Uterus (tissue), 2 donors: ENCODE data around the gene ARHGEF28.

ENCODE experiments used
- POLR2A ChIP-seq, 2 donors: fragments of 450-650 bp; IDR thresholded peaks; one replicate each; pipeline ENCODE4 v1.6.1; 2016; ENCODE audit warnings: antibody characterized with exemption in 2 of 2, mild to moderate bottlenecking in 1 of 2, moderate library complexity in 1 of 2
- TF ChIP-seq, protein P1 (sequence below), 4 experiments: fragments of 200-600 bp in 2 of 4; fragments of 450-650 bp in 2 of 4; sonication (generic) in 2 of 4; IDR thresholded peaks; one replicate each; pipeline ENCODE4 v1.5.1; 2016 to 2019; ENCODE audit warnings: antibody characterized with exemption in 4 of 4, mild to moderate bottlenecking in 2 of 4, moderate library complexity in 1 of 4

- TF ChIP-seq, protein P1, sequence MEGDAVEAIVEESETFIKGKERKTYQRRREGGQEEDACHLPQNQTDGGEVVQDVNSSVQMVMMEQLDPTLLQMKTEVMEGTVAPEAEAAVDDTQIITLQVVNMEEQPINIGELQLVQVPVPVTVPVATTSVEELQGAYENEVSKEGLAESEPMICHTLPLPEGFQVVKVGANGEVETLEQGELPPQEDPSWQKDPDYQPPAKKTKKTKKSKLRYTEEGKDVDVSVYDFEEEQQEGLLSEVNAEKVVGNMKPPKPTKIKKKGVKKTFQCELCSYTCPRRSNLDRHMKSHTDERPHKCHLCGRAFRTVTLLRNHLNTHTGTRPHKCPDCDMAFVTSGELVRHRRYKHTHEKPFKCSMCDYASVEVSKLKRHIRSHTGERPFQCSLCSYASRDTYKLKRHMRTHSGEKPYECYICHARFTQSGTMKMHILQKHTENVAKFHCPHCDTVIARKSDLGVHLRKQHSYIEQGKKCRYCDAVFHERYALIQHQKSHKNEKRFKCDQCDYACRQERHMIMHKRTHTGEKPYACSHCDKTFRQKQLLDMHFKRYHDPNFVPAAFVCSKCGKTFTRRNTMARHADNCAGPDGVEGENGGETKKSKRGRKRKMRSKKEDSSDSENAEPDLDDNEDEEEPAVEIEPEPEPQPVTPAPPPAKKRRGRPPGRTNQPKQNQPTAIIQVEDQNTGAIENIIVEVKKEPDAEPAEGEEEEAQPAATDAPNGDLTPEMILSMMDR (IDR thresholded peaks at IDR 0.05), result no peak
- no peak for TF ChIP-seq POLR2A (IDR thresholded peaks at IDR 0.05)
Measured at GRCh38 chr5:73957397-73958001, 331.5 kb downstream of the ARHGEF28 start.
